ENCODE data around the gene STX1A.

Gene STX1A

GRCh38 chr7:73742338-73742752, 22.9 kb upstream of the STX1A start:
- ATAC-seq, result no peak
- TF ChIP-seq, protein P1, sequence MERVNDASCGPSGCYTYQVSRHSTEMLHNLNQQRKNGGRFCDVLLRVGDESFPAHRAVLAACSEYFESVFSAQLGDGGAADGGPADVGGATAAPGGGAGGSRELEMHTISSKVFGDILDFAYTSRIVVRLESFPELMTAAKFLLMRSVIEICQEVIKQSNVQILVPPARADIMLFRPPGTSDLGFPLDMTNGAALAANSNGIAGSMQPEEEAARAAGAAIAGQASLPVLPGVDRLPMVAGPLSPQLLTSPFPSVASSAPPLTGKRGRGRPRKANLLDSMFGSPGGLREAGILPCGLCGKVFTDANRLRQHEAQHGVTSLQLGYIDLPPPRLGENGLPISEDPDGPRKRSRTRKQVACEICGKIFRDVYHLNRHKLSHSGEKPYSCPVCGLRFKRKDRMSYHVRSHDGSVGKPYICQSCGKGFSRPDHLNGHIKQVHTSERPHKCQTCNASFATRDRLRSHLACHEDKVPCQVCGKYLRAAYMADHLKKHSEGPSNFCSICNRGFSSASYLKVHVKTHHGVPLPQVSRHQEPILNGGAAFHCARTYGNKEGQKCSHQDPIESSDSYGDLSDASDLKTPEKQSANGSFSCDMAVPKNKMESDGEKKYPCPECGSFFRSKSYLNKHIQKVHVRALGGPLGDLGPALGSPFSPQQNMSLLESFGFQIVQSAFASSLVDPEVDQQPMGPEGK (CRISPR knock-in tag; IDR thresholded peaks at IDR 0.05; ENCODE audit: borderline replicate concordance), result no peak
- TF ChIP-seq ESRRG (CRISPR knock-in tag; IDR thresholded peaks at IDR 0.05) (no peak), RARB (CRISPR knock-in tag; IDR thresholded peaks at IDR 0.05) (no peak), TCF4 (CRISPR knock-in tag; IDR thresholded peaks at IDR 0.05; ENCODE audit: borderline replicate concordance) (no peak), TOX (CRISPR knock-in tag; IDR thresholded peaks at IDR 0.05; ENCODE audit: borderline replicate concordance) (no peak), CSDC2 (CRISPR knock-in tag; IDR thresholded peaks at IDR 0.05) (no peak), SNAI2 (CRISPR knock-in tag; IDR thresholded peaks at IDR 0.05) (no peak), ZNF565 (CRISPR knock-in tag; conservative IDR thresholded peaks at IDR 0.05; ENCODE audit: low read depth) (no peak), GLIS3 (CRISPR knock-in tag; IDR thresholded peaks at IDR 0.05) (no peak)

- ATAC-seq, result no peak
- TF ChIP-seq SNAI2 (CRISPR knock-in tag; IDR thresholded peaks at IDR 0.05) (no peak), ISL1 (CRISPR knock-in tag; IDR thresholded peaks at IDR 0.05) (no peak), ZFP3 (CRISPR knock-in tag; IDR thresholded peaks at IDR 0.05) (no peak), POU6F1 (CRISPR knock-in tag; IDR thresholded peaks at IDR 0.05; ENCODE audit: borderline replicate concordance, low read depth) (no peak), ESRRG (CRISPR knock-in tag; IDR thresholded peaks at IDR 0.05) (no peak), TOX (CRISPR knock-in tag; IDR thresholded peaks at IDR 0.05; ENCODE audit: borderline replicate concordance) (no peak), CSDC2 (CRISPR knock-in tag; IDR thresholded peaks at IDR 0.05) (no peak)
- TF ChIP-seq, protein P2, sequence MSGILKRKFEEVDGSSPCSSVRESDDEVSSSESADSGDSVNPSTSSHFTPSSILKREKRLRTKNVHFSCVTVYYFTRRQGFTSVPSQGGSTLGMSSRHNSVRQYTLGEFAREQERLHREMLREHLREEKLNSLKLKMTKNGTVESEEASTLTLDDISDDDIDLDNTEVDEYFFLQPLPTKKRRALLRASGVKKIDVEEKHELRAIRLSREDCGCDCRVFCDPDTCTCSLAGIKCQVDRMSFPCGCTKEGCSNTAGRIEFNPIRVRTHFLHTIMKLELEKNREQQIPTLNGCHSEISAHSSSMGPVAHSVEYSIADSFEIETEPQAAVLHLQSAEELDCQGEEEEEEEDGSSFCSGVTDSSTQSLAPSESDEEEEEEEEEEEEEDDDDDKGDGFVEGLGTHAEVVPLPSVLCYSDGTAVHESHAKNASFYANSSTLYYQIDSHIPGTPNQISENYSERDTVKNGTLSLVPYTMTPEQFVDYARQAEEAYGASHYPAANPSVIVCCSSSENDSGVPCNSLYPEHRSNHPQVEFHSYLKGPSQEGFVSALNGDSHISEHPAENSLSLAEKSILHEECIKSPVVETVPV (CRISPR knock-in tag; IDR thresholded peaks at IDR 0.05), result no peak
- TF ChIP-seq, protein P3, sequence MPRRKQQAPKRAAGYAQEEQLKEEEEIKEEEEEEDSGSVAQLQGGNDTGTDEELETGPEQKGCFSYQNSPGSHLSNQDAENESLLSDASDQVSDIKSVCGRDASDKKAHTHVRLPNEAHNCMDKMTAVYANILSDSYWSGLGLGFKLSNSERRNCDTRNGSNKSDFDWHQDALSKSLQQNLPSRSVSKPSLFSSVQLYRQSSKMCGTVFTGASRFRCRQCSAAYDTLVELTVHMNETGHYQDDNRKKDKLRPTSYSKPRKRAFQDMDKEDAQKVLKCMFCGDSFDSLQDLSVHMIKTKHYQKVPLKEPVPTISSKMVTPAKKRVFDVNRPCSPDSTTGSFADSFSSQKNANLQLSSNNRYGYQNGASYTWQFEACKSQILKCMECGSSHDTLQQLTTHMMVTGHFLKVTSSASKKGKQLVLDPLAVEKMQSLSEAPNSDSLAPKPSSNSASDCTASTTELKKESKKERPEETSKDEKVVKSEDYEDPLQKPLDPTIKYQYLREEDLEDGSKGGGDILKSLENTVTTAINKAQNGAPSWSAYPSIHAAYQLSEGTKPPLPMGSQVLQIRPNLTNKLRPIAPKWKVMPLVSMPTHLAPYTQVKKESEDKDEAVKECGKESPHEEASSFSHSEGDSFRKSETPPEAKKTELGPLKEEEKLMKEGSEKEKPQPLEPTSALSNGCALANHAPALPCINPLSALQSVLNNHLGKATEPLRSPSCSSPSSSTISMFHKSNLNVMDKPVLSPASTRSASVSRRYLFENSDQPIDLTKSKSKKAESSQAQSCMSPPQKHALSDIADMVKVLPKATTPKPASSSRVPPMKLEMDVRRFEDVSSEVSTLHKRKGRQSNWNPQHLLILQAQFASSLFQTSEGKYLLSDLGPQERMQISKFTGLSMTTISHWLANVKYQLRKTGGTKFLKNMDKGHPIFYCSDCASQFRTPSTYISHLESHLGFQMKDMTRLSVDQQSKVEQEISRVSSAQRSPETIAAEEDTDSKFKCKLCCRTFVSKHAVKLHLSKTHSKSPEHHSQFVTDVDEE (CRISPR knock-in tag; IDR thresholded peaks at IDR 0.05), result no peak
These were observed 22.1 kb upstream of the STX1A start for GRCh38 chr7:73741600-73741999.

DNA sequence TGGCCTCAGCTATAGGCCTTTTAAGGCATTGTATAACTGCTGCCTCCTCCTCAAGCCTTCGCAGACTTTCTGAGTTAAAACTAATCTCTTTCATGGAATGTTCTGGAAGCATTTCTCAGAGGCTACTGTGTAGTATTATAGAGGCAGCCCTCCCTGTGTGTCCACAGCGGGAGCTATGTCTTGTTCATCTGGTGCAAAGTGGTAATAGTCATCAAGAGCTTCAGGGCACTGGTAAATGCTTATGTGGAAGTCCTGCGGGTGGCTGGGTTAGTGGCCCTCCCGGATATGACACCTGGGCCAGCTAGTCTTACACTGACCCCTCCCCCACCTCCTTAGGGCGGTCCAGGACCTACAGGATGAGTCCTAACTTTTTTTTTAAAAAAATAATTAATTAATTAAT, 21.3 kb upstream of the STX1A start:
- TF ChIP-seq POU6F1 (CRISPR knock-in tag; IDR thresholded peaks at IDR 0.05; ENCODE audit: borderline replicate concordance, low read depth), result no peak
- no peak for TF ChIP-seq SNAI2 (CRISPR knock-in tag; IDR thresholded peaks at IDR 0.05)
- TF ChIP-seq ARNTL (CRISPR knock-in tag; IDR thresholded peaks at IDR 0.05; ENCODE audit: borderline replicate concordance, low read depth), result no peak
- no peak for TF ChIP-seq BACH2 (CRISPR knock-in tag; IDR thresholded peaks at IDR 0.05; ENCODE audit: borderline replicate concordance)
- TF ChIP-seq ISL1 (CRISPR knock-in tag; IDR thresholded peaks at IDR 0.05), result no peak
- TF ChIP-seq PPARA (CRISPR knock-in tag; IDR thresholded peaks at IDR 0.05; ENCODE audit: borderline replicate concordance), result no peak
- TF ChIP-seq GLIS3 (CRISPR knock-in tag; IDR thresholded peaks at IDR 0.05), result no peak
- no peak for TF ChIP-seq ZNF70 (CRISPR knock-in tag; IDR thresholded peaks at IDR 0.05)
- no peak for TF ChIP-seq ZFP30 (CRISPR knock-in tag; IDR thresholded peaks at IDR 0.05)
- TF ChIP-seq TCF4 (CRISPR knock-in tag; IDR thresholded peaks at IDR 0.05; ENCODE audit: borderline replicate concordance), result no peak
- TF ChIP-seq ZNF565 (CRISPR knock-in tag; conservative IDR thresholded peaks at IDR 0.05; ENCODE audit: low read depth), result no peak
- TF ChIP-seq RARB (CRISPR knock-in tag; IDR thresholded peaks at IDR 0.05), result no peak
- no peak for TF ChIP-seq OSR1 (CRISPR knock-in tag; IDR thresholded peaks at IDR 0.05)
- TF ChIP-seq ZNF8 (CRISPR knock-in tag; IDR thresholded peaks at IDR 0.05), result no peak

More for the DNA sequence above, 21.3 kb upstream of the STX1A start:
- no peak for ATAC-seq

Measured in SK-N-SH treated with all-trans-retinoic acid at 6 μM for 48 hours (cell line).